Endodermal cell (in vitro differentiated cells): ENCODE measurements around the gene BIVM. TPM values are rescaled to one million over a fixed set of nuclear protein-coding genes. Genes with fewer than 3 reads are reported as not detected.

ENCODE experiments used
- DNase-seq: peaks from one replicate; pipeline ENCODE4 v3.0.0-alpha.2; 2017
- H3K27ac ChIP-seq: 2 replicates; pipeline ENCODE4 v1.5.1; 2013; ENCODE audit warnings: mild to moderate bottlenecking, low read depth, low read length, moderate library complexity
- H3K27me3 ChIP-seq: 2 replicates; pipeline ENCODE4 v1.6.1; 2013; ENCODE audit warnings: mild to moderate bottlenecking, low read length, moderate library complexity; ENCODE audit not compliant: insufficient read depth, control insufficient read depth, poor library complexity, severe bottlenecking
- H3K36me3 ChIP-seq: 2 replicates; pipeline ENCODE4 v1.7.0; 2013; ENCODE audit warnings: mild to moderate bottlenecking, low read length, moderate library complexity; ENCODE audit not compliant: control insufficient read depth, insufficient read depth
- H3K4me1 ChIP-seq: one replicate; pipeline ENCODE4 v1.7.0; 2013; ENCODE audit warnings: low read length; ENCODE audit not compliant: control insufficient read depth, insufficient read depth
- H3K4me3 ChIP-seq: 2 replicates; pipeline ENCODE4 v1.5.1; 2013; ENCODE audit warnings: mild to moderate bottlenecking, low read length, moderate library complexity
- H3K9ac ChIP-seq: 2 replicates; pipeline ENCODE4 v1.6.1; 2013; ENCODE audit warnings: mild to moderate bottlenecking, low read length, moderate library complexity; ENCODE audit not compliant: poor library complexity, severe bottlenecking; ENCODE audit errors: extremely low read depth
- H3K9me3 ChIP-seq: 2 replicates; pipeline ENCODE4 v1.6.1; 2013; ENCODE audit warnings: mild to moderate bottlenecking, low read length, moderate library complexity; ENCODE audit not compliant: control insufficient read depth
- H3K27ac Mint-ChIP-seq: 2 replicates; pipeline ENCODE4 v1.8.0; 2020; ENCODE audit warnings: mixed read lengths
- H3K27me3 Mint-ChIP-seq: 2 replicates; pipeline ENCODE4 v1.8.0; 2021; ENCODE audit warnings: mild to moderate bottlenecking, mixed read lengths; ENCODE audit not compliant: insufficient read depth
- H3K36me3 Mint-ChIP-seq: 2 replicates; pipeline ENCODE4 v1.8.0; 2020; ENCODE audit warnings: low read depth, mixed read lengths
- H3K4me1 Mint-ChIP-seq: 2 replicates; pipeline ENCODE4 v1.8.0; 2020; ENCODE audit warnings: mixed read lengths
- H3K4me3 Mint-ChIP-seq: 2 replicates; pipeline ENCODE4 v1.8.0; 2020; ENCODE audit warnings: mild to moderate bottlenecking, moderate library complexity, mixed read lengths
- H3K9me3 Mint-ChIP-seq: 2 replicates; pipeline ENCODE4 v1.8.0; 2020; ENCODE audit warnings: mild to moderate bottlenecking, mixed read lengths
- CTCF ChIP-seq: fragments of 200-600 bp; sonication (generic); conservative IDR thresholded peaks from 2 replicates; pipeline ENCODE4 v1.5.0; 2021; ENCODE audit warnings: antibody characterized with exemption, mild to moderate bottlenecking
- WGBS, 2 experiments: methylation state at CpG; one replicate each; pipeline versions ENCODE4 v1.1.5 to v1.1.7; 2013; ENCODE audit warnings: missing lambda C conversion rate in 2 of 2, mixed read lengths in 1 of 2; ENCODE audit not compliant: insufficient coverage in 1 of 2, insufficient read length in 1 of 2; 5-methylcytosine and 5-hydroxymethylcytosine counted together
- total RNA-seq, 2 donors: library from RNA; stranded (reverse); fragmentation: NEBNext Ultra II Directional in 1 of 2; extraction: Animal tissue kit (Norgen Biotek cat#: 25700) in 1 of 2; gene quantifications; 2 replicates in 1 of 2; 3 replicates in 1 of 2; pipeline ENCODE4 v1.2.1, GENCODE V29; 2021

BIVM gene
- total RNA-seq, 2 donors from 2014 or later = 14.7 to 15.0 TPM

GRCh38 chr13:102862624-102863210 lies 63.8 kb downstream of the BIVM start:
- 92 to 95% methylated on average over 13 of the region's 13 CpGs for WGBS, 2 experiments
- no peaks in the 10 kb centered on the region for H3K27me3 ChIP-seq

GRCh38 chr13:102863590-102863989 lies 64.7 kb downstream of the BIVM start:
- Histone ChIP-seq H3K4me1 (no peaks in the 10 kb centered on the region), H3K27me3 (no peaks in the 10 kb centered on the region), H3K9me3 (peaks cover 6% of the 10 kb centered on the region), H3K4me3 (no peak overlapping the region), H3K27ac (no peak overlapping the region), H3K36me3 (peaks cover 87% of the 10 kb centered on the region), H3K9ac (no peak overlapping the region)
- Mint-ChIP-seq H3K4me3 (no peak overlapping the region), H3K9me3 (peaks cover 5% of the 10 kb centered on the region), H3K27me3 (no peaks in the 10 kb centered on the region), H3K4me1 (no peaks in the 10 kb centered on the region), H3K36me3 (peaks cover 71% of the 10 kb centered on the region), H3K27ac (no peak overlapping the region)
- TF ChIP-seq CTCF = no peak
- DNase-seq = no peak
- WGBS, 2 experiments = 50 to 69% methylated on average over 2 to 4 of the region's 4 CpGs

More at GRCh38 chr13:102862624-102863210, 63.8 kb downstream of the BIVM start:
- Mint-ChIP-seq H3K36me3 (peaks cover 75% of the 10 kb centered on the region), H3K9me3 (peaks cover 5% of the 10 kb centered on the region), H3K4me1 (no peaks in the 10 kb centered on the region), H3K27me3 (no peaks in the 10 kb centered on the region), H3K4me3 (no peak overlapping the region), H3K27ac (no peak overlapping the region)
- no peak for DNase-seq
- peaks cover 86% of the 10 kb centered on the region for H3K36me3 ChIP-seq
- peaks cover 6% of the 10 kb centered on the region for H3K9me3 ChIP-seq
- no peak overlapping the region for H3K4me3 ChIP-seq
- no peak overlapping the region for H3K27ac ChIP-seq
- H3K9ac ChIP-seq = no peak overlapping the region
- no peak for TF ChIP-seq CTCF
- H3K4me1 ChIP-seq = no peaks in the 10 kb centered on the region

- no peaks in the 10 kb centered on the region for H3K4me1 ChIP-seq
- H3K4me3 Mint-ChIP-seq = no peak overlapping the region
- H3K27ac ChIP-seq = no peak overlapping the region
- H3K36me3 Mint-ChIP-seq = peaks cover 56% of the 10 kb centered on the region
- H3K9ac ChIP-seq = no peak overlapping the region
- peaks cover 65% of the 10 kb centered on the region for H3K36me3 ChIP-seq
- peaks cover 5% of the 10 kb centered on the region for H3K9me3 Mint-ChIP-seq
- H3K4me1 Mint-ChIP-seq = no peaks in the 10 kb centered on the region
- H3K27ac Mint-ChIP-seq = no peak overlapping the region
- H3K27me3 ChIP-seq = no peaks in the 10 kb centered on the region
- 91% methylated on average over 5 of the region's 5 CpGs; no CpG with 5 or more reads in 1 of the 2 experiments for WGBS, 2 experiments
- DNase-seq = no peak
- H3K27me3 Mint-ChIP-seq = no peaks in the 10 kb centered on the region
- peaks cover 6% of the 10 kb centered on the region for H3K9me3 ChIP-seq
- TF ChIP-seq CTCF = no peak
- no peak overlapping the region for H3K4me3 ChIP-seq
Observed at GRCh38 chr13:102868366-102868936, 69.5 kb downstream of the BIVM start.
